LNCaP clone FGC (cell line): ENCODE results near the gene KRTAP19-2.
"Not testable (repeated sequence)": the region's sequence is repeated elsewhere in the genome, so short reads cannot be mapped to it uniquely, and the experiment has no call there.

Source experiments
- DNase-seq: peaks from one replicate; pipeline ENCODE4 v3.0.0-alpha.2; 2011; ENCODE audit warnings: low read depth
- H3K4me3 ChIP-seq: 2 replicates; pipeline ENCODE4 v1.5.1; 2011; ENCODE audit warnings: mild to moderate bottlenecking, low read depth, low read length, control low read depth
- CTCF ChIP-seq: IDR thresholded peaks from 2 replicates; pipeline ENCODE4 v1.5.1; 2012; ENCODE audit warnings: mild to moderate bottlenecking; ENCODE audit not compliant: control insufficient read depth, insufficient read depth; ENCODE audit errors: extremely low read depth

Gene KRTAP19-2

DNA sequence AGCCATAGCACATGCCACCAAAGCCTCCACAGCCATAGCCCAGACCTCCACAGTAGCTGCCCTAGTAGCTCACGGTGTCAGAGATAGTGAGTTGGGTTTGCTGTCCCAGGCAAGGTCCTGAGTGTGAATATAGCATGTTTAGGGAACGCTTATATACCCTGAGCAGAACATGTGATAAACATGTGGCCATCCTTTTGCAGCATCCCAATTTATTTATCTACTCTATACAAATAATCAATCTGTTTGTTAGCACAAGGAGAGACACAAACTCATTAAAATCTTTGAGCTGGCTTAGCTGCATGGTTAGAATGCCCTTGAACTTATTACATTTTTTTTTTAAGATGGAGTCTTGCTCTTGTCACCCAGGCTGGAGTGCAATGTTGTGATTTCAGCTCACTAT, at the start of gene KRTAP19-2:
Gene KRTAP19-2 (minus strand): TSS at position 101 of the 400 bp plus-strand sequence. CDS start 88 bp downstream, at position 13.
- H3K4me3 ChIP-seq = no peak within 1 kb of the TSS
- DNase-seq = no peak
- no peak for TF ChIP-seq CTCF

DNA sequence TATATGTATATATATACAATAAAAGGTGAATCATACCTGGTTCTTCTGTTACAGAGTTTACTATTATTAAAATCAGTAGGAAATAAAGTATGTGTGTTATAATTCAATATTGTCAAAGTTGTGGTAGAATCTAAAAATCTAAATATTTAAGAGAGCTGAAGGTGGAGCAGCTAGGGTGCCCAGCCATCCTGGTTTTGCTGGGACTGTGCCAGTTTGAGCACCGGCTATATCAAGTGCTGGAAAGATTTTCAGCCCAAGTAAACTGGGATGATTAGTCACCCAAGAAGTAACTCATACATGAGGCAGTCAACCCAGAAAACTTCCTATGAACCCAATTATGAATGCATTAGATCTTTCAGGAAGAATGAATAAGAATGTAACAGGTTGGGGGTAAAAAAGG, 31.6 kb upstream of the KRTAP19-2 start:
- TF ChIP-seq CTCF = no peak
- no peak overlapping the region for H3K4me3 ChIP-seq
- DNase-seq = no peak

GRCh38 chr21:30515681-30516080, 28.4 kb upstream of the KRTAP19-2 start:
- no peak overlapping the region for H3K4me3 ChIP-seq
- no peak for TF ChIP-seq CTCF
- DNase-seq = no peak

- TF ChIP-seq CTCF = peak; percentile 77
These were observed 18.5 kb upstream of the KRTAP19-2 start for GRCh38 chr21:30505621-30506205.

DNA sequence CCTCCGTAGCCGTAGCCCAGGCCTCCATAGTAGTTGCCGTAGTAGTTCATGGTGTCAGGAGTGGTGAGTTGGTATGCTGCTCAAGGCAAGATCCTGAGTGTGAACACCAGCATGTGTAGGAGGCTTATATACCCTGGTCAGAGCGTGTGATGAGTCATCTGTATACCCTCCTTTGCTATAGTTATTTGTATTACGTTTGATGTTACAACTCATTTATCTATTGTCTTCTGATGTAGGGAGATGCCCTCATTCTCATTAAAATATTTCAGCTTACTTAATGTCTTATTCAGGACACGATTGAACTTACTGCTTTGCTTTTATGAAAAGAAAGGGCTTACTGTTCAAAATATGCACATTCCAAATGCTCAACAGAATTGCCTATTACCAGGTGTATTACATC, 14.8 kb upstream of the KRTAP19-2 start, which contains the start of gene KRTAP19-5:
Gene KRTAP19-5 (minus strand): TSS at position 101 of the 400 bp plus-strand sequence. CDS start 51 bp downstream, at position 50.
- TF ChIP-seq CTCF = no peak
- no peak for DNase-seq
- no peak within 1 kb of the TSS for H3K4me3 ChIP-seq

More at GRCh38 chr21:30505621-30506205, 18.5 kb upstream of the KRTAP19-2 start:
- DNase-seq = peak; percentile 14
- not testable (repeated sequence) for H3K4me3 ChIP-seq

- no peak for TF ChIP-seq CTCF
- DNase-seq = no peak
- no peak within 1 kb of the TSS for H3K4me3 ChIP-seq
These were observed 9.8 kb upstream of the KRTAP19-2 start, which contains the start of gene KRTAP19-4 for GRCh38 chr21:30497065-30497464. KRTAP19-4 (minus strand) TSS chr21:30497165; CDS start chr21:30497110, 55 bp downstream.

GRCh38 chr21:30491963-30492428, 4.8 kb upstream of the KRTAP19-2 start, which contains the start of gene KRTAP19-3:
KRTAP19-3 (minus strand) TSS chr21:30492013; CDS start chr21:30491957, 56 bp downstream.
- no peak within 1 kb of the TSS for H3K4me3 ChIP-seq
- TF ChIP-seq CTCF = no peak

More at GRCh38 chr21:30491963-30492428, 4.8 kb upstream of the KRTAP19-2 start, which contains the start of gene KRTAP19-3:
- DNase-seq = no peak
